Right atrium auricular region (tissue), 2 donors: ENCODE data around the gene STEAP3. TPM values are rescaled to one million over a fixed set of nuclear protein-coding genes. Genes with fewer than 3 reads are reported as not detected.

ENCODE experiments used
- DNase-seq: peaks from one replicate; pipeline ENCODE4 v3.0.0-alpha.2; 2019; ENCODE audit warnings: low spot score
- H3K27ac ChIP-seq, 2 donors: fragments of 200-600 bp; sonication (generic); 1 replicate in 1 of 2; 2 replicates in 1 of 2; pipeline ENCODE4 v1.5.1; 2016 to 2019
- H3K27me3 ChIP-seq, 2 donors: fragments of 200-600 bp; sonication (generic); one replicate each; pipeline versions ENCODE4 v1.5.1 to v1.6.0; 2017 to 2019
- H3K36me3 ChIP-seq: fragments of 200-600 bp; sonication (generic); one replicate; pipeline ENCODE4 v1.5.1; 2016
- H3K4me1 ChIP-seq, 2 donors: fragments of 200-600 bp; sonication (generic); one replicate each; pipeline versions ENCODE4 v1.5.1 to v1.6.0; 2017 to 2019
- H3K4me3 ChIP-seq, 2 donors: fragments of 200-600 bp; sonication (generic); 1 replicate in 1 of 2; 2 replicates in 1 of 2; pipeline ENCODE4 v1.5.1; 2017 to 2019; ENCODE audit warnings: mild to moderate bottlenecking in 1 of 2, moderate library complexity in 1 of 2
- H3K9me3 ChIP-seq, 2 donors: fragments of 200-600 bp; sonication (generic); one replicate each; pipeline ENCODE4 v1.5.1; 2019
- CTCF ChIP-seq, 2 donors: fragments of 200-600 bp; sonication (generic); IDR thresholded peaks; one replicate each; pipeline ENCODE4 v1.5.1; 2019; ENCODE audit warnings: antibody characterized with exemption in 2 of 2
- total RNA-seq, 2 donors: library from RNA; depleted of rRNA; stranded (reverse); fragments of >200 nt; gene quantifications; one replicate each; pipeline ENCODE4 v1.1.0, GENCODE V29; 2016

The STEAP3 gene
- total RNA-seq, 2 donors from 2014 or later: 4.4 to 8.2 TPM

- H3K9me3 ChIP-seq: no peaks in the 10 kb centered on the region
- H3K36me3 ChIP-seq: no peaks in the 10 kb centered on the region
- H3K27ac ChIP-seq: peak overlapping the region; percentile 31 to 37
- no peaks in the 10 kb centered on the region for H3K27me3 ChIP-seq
- TF ChIP-seq CTCF (IDR thresholded peaks at IDR 0.05): no peak
- peaks cover 0 to 12% of the 10 kb centered on the region in 2 donors for H3K4me1 ChIP-seq
- H3K4me3 ChIP-seq: no peak overlapping the region
- peak; percentile 85 for DNase-seq
Measured at GRCh38 chr2:119283873-119284331, 60.3 kb downstream of the STEAP3 start.

GRCh38 chr2:119286661-119287060 lies 63.0 kb downstream of the STEAP3 start:
- H3K4me3 ChIP-seq: no peak overlapping the region
- H3K27me3 ChIP-seq: no peaks in the 10 kb centered on the region
- H3K9me3 ChIP-seq: no peaks in the 10 kb centered on the region
- TF ChIP-seq CTCF (IDR thresholded peaks at IDR 0.05): no peak
- no peak overlapping the region for H3K27ac ChIP-seq
- no peak for DNase-seq
- peaks cover 0 to 12% of the 10 kb centered on the region in 2 donors for H3K4me1 ChIP-seq
- H3K36me3 ChIP-seq: no peaks in the 10 kb centered on the region

- peaks cover 0 to 2% of the 10 kb centered on the region in 2 donors for H3K4me1 ChIP-seq
- TF ChIP-seq CTCF (IDR thresholded peaks at IDR 0.05): no peak
- H3K9me3 ChIP-seq: no peaks in the 10 kb centered on the region
- H3K36me3 ChIP-seq: no peaks in the 10 kb centered on the region
- DNase-seq: no peak
- H3K4me3 ChIP-seq: no peak overlapping the region
- H3K27me3 ChIP-seq: no peaks in the 10 kb centered on the region
- no peak overlapping the region for H3K27ac ChIP-seq
Measured at GRCh38 chr2:119288576-119288975, 64.9 kb downstream of the STEAP3 start.

- Histone ChIP-seq H3K4me1 (peaks cover 0 to 7% of the 10 kb centered on the region in 2 donors), H3K9me3 (no peaks in the 10 kb centered on the region), H3K27me3 (no peaks in the 10 kb centered on the region), H3K27ac (no peak overlapping the region), H3K36me3 (no peaks in the 10 kb centered on the region), H3K4me3 (no peak overlapping the region)
- no peak for DNase-seq
- TF ChIP-seq CTCF (IDR thresholded peaks at IDR 0.05): no peak
Measured at GRCh38 chr2:119289093-119289492, 65.5 kb downstream of the STEAP3 start.

GRCh38 chr2:119289642-119290041 lies 66.0 kb downstream of the STEAP3 start:
- no peak for TF ChIP-seq CTCF (IDR thresholded peaks at IDR 0.05)
- Histone ChIP-seq H3K27me3 (no peaks in the 10 kb centered on the region), H3K4me3 (no peak overlapping the region), H3K4me1 (peaks cover 0 to 9% of the 10 kb centered on the region in 2 donors), H3K36me3 (no peaks in the 10 kb centered on the region), H3K27ac (no peak overlapping the region), H3K9me3 (no peaks in the 10 kb centered on the region)
- DNase-seq: no peak
